ENCODE measurements around the gene MINDY4B. TPM values are rescaled to one million over a fixed set of nuclear protein-coding genes. Genes with fewer than 3 reads are reported as not detected.

The MINDY4B gene
- total RNA-seq (2014; rRNA removed; shearing (Covaris generic)), result not detected in 2 replicates

- H3K27ac ChIP-seq, result no peak within 1 kb of the TSS
These were observed at the start of gene MINDY4B for GRCh38 chr3:150905339-150905738. Gene MINDY4B, minus strand, starts transcription at chr3:150905439. Its CDS starts 0 bp downstream, at chr3:150905439.

GRCh38 chr3:150951923-150952322 lies 46.7 kb upstream of the MINDY4B start:
- Histone ChIP-seq H3K36me3 (no peaks in the 10 kb centered on the region), H3K27me3 (0 out of 2 replicates have a peak, but pooled peaks cover 4% of the 10 kb centered on the region), H3K9me3 (replicated peaks) (no peaks in the 10 kb centered on the region), H3K27ac (no peak overlapping the region), H3K4me3 (no peak overlapping the region), H3K4me1 (no peaks in the 10 kb centered on the region)
- no peak for DNase-seq

More at GRCh38 chr3:150905339-150905738, at the start of gene MINDY4B:
- Histone ChIP-seq H3K27me3 (peaks cover 4% of the 10 kb centered on the region; the same call in 1 of the 2 replicates), H3K4me3 (no peak within 1 kb of the TSS), H3K36me3 (no peaks in the 10 kb centered on the region), H3K9me3 (replicated peaks) (no peaks in the 10 kb centered on the region), H3K4me1 (no peaks in the 10 kb centered on the region)
- DNase-seq, result no peak

- Histone ChIP-seq H3K27me3 (no peaks in the 10 kb centered on the region), H3K36me3 (no peaks in the 10 kb centered on the region), H3K4me3 (no peak overlapping the region), H3K27ac (no peak overlapping the region), H3K4me1 (no peaks in the 10 kb centered on the region), H3K9me3 (replicated peaks) (no peaks in the 10 kb centered on the region)
- no peak for DNase-seq
These were observed 40.2 kb upstream of the MINDY4B start for GRCh38 chr3:150945226-150946032.

DNA sequence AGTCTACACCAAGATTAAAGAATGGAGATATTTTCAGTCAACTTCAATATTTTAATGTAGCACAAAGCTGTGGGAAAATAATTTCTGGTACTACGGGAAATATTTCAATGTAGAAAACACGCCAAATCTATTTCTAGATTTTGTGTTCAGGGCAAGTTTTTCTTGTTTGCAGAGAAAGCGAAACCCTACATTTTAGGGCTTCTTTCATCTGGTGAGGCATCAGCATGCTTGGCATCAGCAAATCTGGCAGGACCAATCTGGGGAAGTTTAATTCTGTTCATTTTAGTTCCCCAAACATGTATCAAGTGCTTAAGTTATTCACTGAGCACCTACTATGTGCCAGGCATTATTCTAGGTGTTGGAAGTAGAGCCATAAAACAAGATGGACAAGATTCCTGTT lies 37.0 kb upstream of the MINDY4B start:
- no peaks in the 10 kb centered on the region for H3K36me3 ChIP-seq
- DNase-seq, result no peak
- H3K27me3 ChIP-seq, result no peaks in the 10 kb centered on the region
- no peak overlapping the region for H3K27ac ChIP-seq
- H3K9me3 ChIP-seq (replicated peaks), result no peaks in the 10 kb centered on the region
- H3K4me3 ChIP-seq, result no peak overlapping the region
- H3K4me1 ChIP-seq, result no peaks in the 10 kb centered on the region

GRCh38 chr3:150936693-150937092 lies 31.5 kb upstream of the MINDY4B start:
- no peaks in the 10 kb centered on the region for H3K9me3 ChIP-seq (replicated peaks)

GRCh38 chr3:150933473-150933995 lies 28.3 kb upstream of the MINDY4B start:
- Histone ChIP-seq H3K27ac (no peak overlapping the region), H3K27me3 (no peaks in the 10 kb centered on the region), H3K4me1 (no peaks in the 10 kb centered on the region), H3K9me3 (replicated peaks) (no peaks in the 10 kb centered on the region), H3K36me3 (no peaks in the 10 kb centered on the region), H3K4me3 (no peak overlapping the region)
- DNase-seq, result no peak

More at GRCh38 chr3:150936693-150937092, 31.5 kb upstream of the MINDY4B start:
- no peak overlapping the region for H3K27ac ChIP-seq
- H3K36me3 ChIP-seq, result no peaks in the 10 kb centered on the region
- H3K4me3 ChIP-seq, result no peak overlapping the region
- no peaks in the 10 kb centered on the region for H3K4me1 ChIP-seq
- no peak for DNase-seq
- no peaks in the 10 kb centered on the region for H3K27me3 ChIP-seq

DNA sequence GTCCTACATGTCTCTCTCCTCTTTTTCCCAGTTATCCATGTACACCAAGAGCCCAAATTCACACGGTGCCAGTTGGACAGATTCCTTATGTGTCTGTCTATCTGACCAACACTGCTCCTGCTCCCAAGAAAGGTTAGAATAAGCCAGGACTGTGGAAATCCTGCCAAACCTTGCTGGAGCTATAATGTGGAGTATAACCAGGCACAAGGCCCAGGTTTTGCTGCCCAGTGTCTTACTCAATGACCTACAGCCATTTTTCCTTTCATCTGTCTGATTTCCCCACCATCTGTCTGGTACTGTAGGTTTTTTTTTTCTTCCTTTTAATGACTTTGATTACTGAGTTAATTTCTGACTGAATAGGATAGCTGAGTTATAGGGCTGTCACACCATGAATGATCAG lies 26.5 kb upstream of the MINDY4B start:
- H3K4me3 ChIP-seq, result no peak overlapping the region
- no peak overlapping the region for H3K27ac ChIP-seq
- H3K36me3 ChIP-seq, result no peaks in the 10 kb centered on the region
- H3K4me1 ChIP-seq, result no peaks in the 10 kb centered on the region
- H3K27me3 ChIP-seq, result no peaks in the 10 kb centered on the region
- no peaks in the 10 kb centered on the region for H3K9me3 ChIP-seq (replicated peaks)
- no peak for DNase-seq

- 0 out of 2 replicates have a peak, but pooled peaks cover under 1% of the 10 kb centered on the region for H3K27me3 ChIP-seq
- no peaks in the 10 kb centered on the region for H3K9me3 ChIP-seq (replicated peaks)
- no peak for DNase-seq
- no peak overlapping the region for H3K4me3 ChIP-seq
- no peak overlapping the region for H3K27ac ChIP-seq
- no peaks in the 10 kb centered on the region for H3K4me1 ChIP-seq
- H3K36me3 ChIP-seq, result no peaks in the 10 kb centered on the region
These were observed 25.6 kb upstream of the MINDY4B start for GRCh38 chr3:150930839-150931238.

DNA sequence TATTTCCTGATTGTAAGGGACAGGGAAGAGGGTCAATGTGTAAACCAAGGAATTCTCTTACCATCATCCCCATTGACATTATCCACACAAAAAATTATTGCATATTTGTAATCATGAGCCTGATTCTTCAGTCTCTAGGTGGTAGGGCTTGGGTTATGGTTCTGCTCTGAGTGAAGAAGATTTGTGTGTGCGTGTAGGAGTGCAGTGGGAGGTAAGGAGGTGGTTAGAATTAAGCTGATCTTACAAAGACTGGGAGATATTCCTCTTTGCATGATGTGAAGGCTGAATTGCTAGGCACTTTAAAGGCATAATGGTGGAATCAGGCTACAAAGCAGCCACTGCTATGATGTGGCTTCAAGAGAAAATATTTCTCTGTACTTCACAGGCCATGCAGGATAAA lies 23.0 kb upstream of the MINDY4B start:
- Histone ChIP-seq H3K27ac (no peak overlapping the region), H3K4me1 (no peaks in the 10 kb centered on the region), H3K4me3 (no peak overlapping the region), H3K36me3 (no peaks in the 10 kb centered on the region), H3K27me3 (0 out of 2 replicates have a peak, but pooled peaks cover 7% of the 10 kb centered on the region), H3K9me3 (replicated peaks) (no peaks in the 10 kb centered on the region)
- no peak for DNase-seq

DNA sequence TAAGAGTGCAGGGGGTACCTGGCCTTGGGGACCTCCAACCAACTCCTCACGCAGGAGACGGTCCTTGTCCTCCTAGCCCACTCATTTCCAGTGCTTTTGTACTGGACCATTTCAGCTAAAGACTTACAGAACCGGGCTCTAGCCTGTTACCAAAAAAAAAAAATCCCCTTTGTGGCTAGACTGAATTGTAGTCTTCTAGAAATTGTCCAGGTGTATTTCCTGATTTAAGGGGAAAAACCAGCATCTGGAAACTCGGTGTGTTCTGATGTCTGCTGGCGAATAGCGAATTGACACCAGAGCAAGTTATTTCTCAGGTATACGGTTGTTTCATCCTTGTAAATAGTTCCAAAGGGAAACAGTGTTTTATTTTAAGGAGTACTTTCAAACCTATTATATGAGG lies 21.1 kb upstream of the MINDY4B start:
- Histone ChIP-seq H3K27me3 (0 out of 2 replicates have a peak, but pooled peaks cover 7% of the 10 kb centered on the region), H3K4me3 (no peak overlapping the region), H3K4me1 (no peaks in the 10 kb centered on the region)

GRCh38 chr3:150925751-150926201 lies 20.5 kb upstream of the MINDY4B start:
- Histone ChIP-seq H3K36me3 (no peaks in the 10 kb centered on the region), H3K4me1 (no peaks in the 10 kb centered on the region), H3K27ac (no peak overlapping the region), H3K9me3 (replicated peaks) (no peaks in the 10 kb centered on the region), H3K27me3 (0 out of 2 replicates have a peak, but pooled peaks cover 7% of the 10 kb centered on the region), H3K4me3 (no peak overlapping the region)
- peak; percentile 36 to 49 for DNase-seq

More for the DNA sequence above, 21.1 kb upstream of the MINDY4B start:
- no peaks in the 10 kb centered on the region for H3K9me3 ChIP-seq (replicated peaks)
- DNase-seq, result no peak
- no peak overlapping the region for H3K27ac ChIP-seq
- no peaks in the 10 kb centered on the region for H3K36me3 ChIP-seq

- Histone ChIP-seq H3K4me1 (no peaks in the 10 kb centered on the region), H3K4me3 (no peak overlapping the region), H3K36me3 (no peaks in the 10 kb centered on the region), H3K27ac (no peak overlapping the region), H3K27me3 (0 out of 2 replicates have a peak, but pooled peaks cover 7% of the 10 kb centered on the region), H3K9me3 (replicated peaks) (no peaks in the 10 kb centered on the region)
- DNase-seq, result peak; percentile 26
These were observed 17.4 kb upstream of the MINDY4B start for GRCh38 chr3:150922611-150923010.

- Histone ChIP-seq H3K27ac (no peak overlapping the region), H3K4me3 (no peak overlapping the region), H3K27me3 (0 out of 2 replicates have a peak, but pooled peaks cover 7% of the 10 kb centered on the region), H3K4me1 (no peaks in the 10 kb centered on the region), H3K36me3 (no peaks in the 10 kb centered on the region), H3K9me3 (replicated peaks) (no peaks in the 10 kb centered on the region)
- DNase-seq, result no peak
These were observed 16.0 kb upstream of the MINDY4B start for GRCh38 chr3:150921209-150921608.

GRCh38 chr3:150920236-150920635 lies 15.0 kb upstream of the MINDY4B start:
- no peak overlapping the region for H3K27ac ChIP-seq
- no peaks in the 10 kb centered on the region for H3K9me3 ChIP-seq (replicated peaks)
- H3K36me3 ChIP-seq, result no peaks in the 10 kb centered on the region
- no peak overlapping the region for H3K4me3 ChIP-seq
- H3K27me3 ChIP-seq, result 0 out of 2 replicates have a peak, but pooled peaks cover under 1% of the 10 kb centered on the region
- no peak for DNase-seq
- no peaks in the 10 kb centered on the region for H3K4me1 ChIP-seq

DNA sequence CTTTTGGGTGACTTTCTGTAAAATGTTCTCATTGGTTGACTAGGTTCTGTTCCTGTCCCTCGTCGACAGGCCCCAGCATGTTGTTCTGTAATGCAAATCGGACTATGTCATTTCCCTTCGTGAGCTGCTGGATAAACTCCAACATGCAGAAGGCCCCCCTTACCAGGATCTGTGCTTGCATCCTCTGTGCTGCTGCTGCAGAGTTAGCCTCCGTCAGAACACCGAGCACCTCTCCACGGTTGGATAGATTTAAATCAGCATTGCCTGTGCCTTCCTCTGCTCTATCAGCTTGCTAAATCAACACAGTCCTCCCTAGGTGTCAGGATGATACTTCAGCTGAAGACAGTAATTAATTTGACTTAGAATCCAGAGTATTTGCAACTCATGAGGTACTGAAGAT lies 12.7 kb upstream of the MINDY4B start:
- Histone ChIP-seq H3K36me3 (no peaks in the 10 kb centered on the region), H3K27ac (no peak overlapping the region)

More for the DNA sequence above, 12.7 kb upstream of the MINDY4B start:
- Histone ChIP-seq H3K4me1 (no peaks in the 10 kb centered on the region), H3K9me3 (replicated peaks) (no peaks in the 10 kb centered on the region), H3K4me3 (no peak overlapping the region), H3K27me3 (no peaks in the 10 kb centered on the region)
- DNase-seq, result no peak
